ENCODE data around the gene MRPL53. TPM values are rescaled to one million over a fixed set of nuclear protein-coding genes. Genes with fewer than 3 reads are reported as not detected.

Gene MRPL53
- total and polyA plus RNA-seq, 2 of the 13 experiments (the other 11 are each of a cell fraction or from before 2014, with no cell fraction given) = 34.3 to 51.9 TPM

DNA sequence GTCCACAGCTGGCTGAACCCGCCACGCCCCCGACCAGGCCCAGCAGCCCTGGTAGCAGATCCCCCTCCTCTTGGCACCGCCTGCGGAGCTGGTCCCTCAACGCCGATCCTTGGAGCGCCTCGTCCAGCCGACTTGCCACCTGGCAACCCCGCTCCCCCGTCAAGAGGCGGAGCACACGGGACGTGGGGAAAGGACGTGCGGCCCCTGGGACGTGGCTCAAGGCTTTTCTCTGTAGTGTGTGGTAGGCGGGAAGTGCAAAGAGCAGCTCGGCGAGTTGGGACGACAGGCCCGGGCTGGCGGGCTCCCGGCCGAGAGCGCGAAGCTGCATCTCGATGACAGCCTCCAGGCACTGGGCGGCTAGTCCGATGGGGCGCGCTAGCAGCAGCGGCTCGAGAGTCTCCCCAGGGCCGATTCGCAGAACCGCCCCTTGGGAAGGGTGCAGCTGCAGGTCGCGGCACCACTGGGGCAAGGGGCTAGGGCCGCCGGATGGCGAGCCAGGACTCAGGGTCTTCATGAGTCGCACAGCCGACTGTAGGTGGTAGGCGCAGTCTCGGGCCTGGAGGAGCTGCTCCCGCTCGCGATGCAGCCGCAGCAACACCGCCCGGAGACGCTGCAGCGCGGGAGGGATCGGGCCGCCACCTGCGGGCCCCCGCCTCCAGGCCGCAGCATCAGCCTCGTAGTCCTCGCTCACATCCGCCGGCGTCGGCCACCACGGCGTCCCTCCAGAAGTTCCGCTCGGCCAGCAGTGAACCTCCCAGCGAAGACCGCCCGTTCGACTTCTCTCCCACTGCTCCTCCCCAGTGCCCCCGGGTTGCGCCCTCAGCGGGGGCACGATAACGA is 9.7 kb upstream of the MRPL53 start:
- Histone ChIP-seq H2AFZ (ENCODE audit: low read length) (no peak overlapping the region), H3K36me3 (replicated peaks in 1 of 2; ENCODE audit: control insufficient read depth in 1 of 2, insufficient read depth in 2 of 2, low read length in 2 of 2) (peaks cover 2 to 14% of the 10 kb centered on the region in 2 experiments; a peak in 4 of 5 replicates), H3K27me3 (ENCODE audit: control insufficient read depth in 1 of 2, insufficient read depth in 2 of 2, low read length in 2 of 2) (no peaks in the 10 kb centered on the region; a peak in 1 of 5 replicates), H4K20me1 (ENCODE audit: insufficient read depth, low read length) (no peaks in the 10 kb centered on the region), H3K4me2 (ENCODE audit: low read depth, low read length) (peak overlapping the region; percentile 78), H3K9me3 (ENCODE audit: low read length) (no peaks in the 10 kb centered on the region), H3K79me2 (ENCODE audit: insufficient read depth, low read length) (peaks cover 48% of the 10 kb centered on the region), H3K4me3 (replicated peaks in 1 of 3; ENCODE audit: insufficient read depth in 1 of 3, low read depth in 2 of 3, low read length in 3 of 3) (peak overlapping the region; percentile 82 to 87 (median 83)), H3K9ac (ENCODE audit: insufficient read depth, low read depth, low read length) (peak overlapping the region; percentile 91), H3K4me1 (ENCODE audit: insufficient read depth, low read length) (peaks cover 71% of the 10 kb centered on the region), H3K27ac (ENCODE audit: extremely low read length, insufficient read depth, low read length) (peak overlapping the region; percentile 89)
- WGBS (ENCODE audit: low lambda C conversion rate) = 1% methylated on average over 49 of the region's 80 CpGs
- intact Hi-C loops (cut with micrococcal nuclease; ENCODE audit: unreplicated experiment) = no loop called here
- DNase-seq (ENCODE audit: low spot score) = no peak
- in situ Hi-C loops (cut with HindIII; ENCODE audit: extremely low pct_ligation_motif_present, low pct_unique_long_range_greater_than_20kb) = loop anchor here (5.0 kb wide), 1 partner anchor 100 kb away; no protein-coding TSS in a partner anchor
- no peak for FAIRE-seq
- ChIA-PET CTCF (ENCODE audit: low intra/inter-chr PET ratio, low total read pairs) (interaction anchor here (1.0 to 2.4 kb wide), 7 partner anchors 17 to 105 kb away, joined by 3 to 20 read pairs (median 10); partner anchors contain the start of genes AUP1, HTRA2, INO80B and MOGS), POLR2A (interaction anchor here (0.6 to 20.6 kb wide), 21 partner anchors 7 to 358 kb away, joined by 3 to 795 read pairs (median 13); partner anchors contain the start of genes AUP1, C2orf81, DQX1 and HTRA2)
- peak; percentile 57 for ATAC-seq
- TSS peak; percentile 76 for BruUV-seq (replicated peaks)
- TF ChIP-seq KLF11 (CRISPR knock-in tag; IDR thresholded peaks at IDR 0.05) (no peak; the same call in 1 of the 2 replicates), ZMYM2 (CRISPR knock-in tag; IDR thresholded peaks at IDR 0.05) (no peak), KLF9 (CRISPR knock-in tag; IDR thresholded peaks at IDR 0.05; ENCODE audit: low read depth) (0 out of 2 replicates have a peak, but pooled peaks have one; percentile 26), NCOA5 (CRISPR knock-in tag; IDR thresholded peaks at IDR 0.05) (peak; percentile 32; the same call in 1 of the 2 replicates), ATF7 (IDR thresholded peaks at IDR 0.05) (no peak), ATF7 (CRISPR knock-in tag; IDR thresholded peaks at IDR 0.05) (peak; percentile 61), SAFB2 (CRISPR knock-in tag; IDR thresholded peaks at IDR 0.05; ENCODE audit: borderline replicate concordance, low read depth) (peak; percentile 46; the same call in 1 of the 2 replicates), TRAFD1 (CRISPR knock-in tag; IDR thresholded peaks at IDR 0.05; ENCODE audit: borderline replicate concordance) (no peak), TAF15 (IDR thresholded peaks at IDR 0.05; ENCODE audit: low read depth, low read length, poor library complexity, severe bottlenecking) (peak; percentile 86), ZNF776 (CRISPR knock-in tag; IDR thresholded peaks at IDR 0.05) (peak; percentile 73; the same call in 1 of the 2 replicates), DR1 (CRISPR knock-in tag; IDR thresholded peaks at IDR 0.05) (peak; percentile 38; the same call in 1 of the 2 replicates), HOXA9 (CRISPR knock-in tag; IDR thresholded peaks at IDR 0.05; ENCODE audit: borderline replicate concordance) (peak; percentile 73), ZNF446 (CRISPR knock-in tag; IDR thresholded peaks at IDR 0.05) (peak; percentile 21; the same call in 1 of the 2 replicates), AKAP8 (CRISPR knock-in tag; IDR thresholded peaks at IDR 0.05) (peak; percentile 18; the same call in 1 of the 2 replicates), HNRNPLL (IDR thresholded peaks at IDR 0.05; ENCODE audit: low read depth, low read length, poor library complexity, severe bottlenecking) (peak; percentile 81), SMAD9 (CRISPR knock-in tag; IDR thresholded peaks at IDR 0.05) (peak; percentile 25; the same call in 1 of the 2 replicates)
- TF ChIP-seq, protein P1, sequence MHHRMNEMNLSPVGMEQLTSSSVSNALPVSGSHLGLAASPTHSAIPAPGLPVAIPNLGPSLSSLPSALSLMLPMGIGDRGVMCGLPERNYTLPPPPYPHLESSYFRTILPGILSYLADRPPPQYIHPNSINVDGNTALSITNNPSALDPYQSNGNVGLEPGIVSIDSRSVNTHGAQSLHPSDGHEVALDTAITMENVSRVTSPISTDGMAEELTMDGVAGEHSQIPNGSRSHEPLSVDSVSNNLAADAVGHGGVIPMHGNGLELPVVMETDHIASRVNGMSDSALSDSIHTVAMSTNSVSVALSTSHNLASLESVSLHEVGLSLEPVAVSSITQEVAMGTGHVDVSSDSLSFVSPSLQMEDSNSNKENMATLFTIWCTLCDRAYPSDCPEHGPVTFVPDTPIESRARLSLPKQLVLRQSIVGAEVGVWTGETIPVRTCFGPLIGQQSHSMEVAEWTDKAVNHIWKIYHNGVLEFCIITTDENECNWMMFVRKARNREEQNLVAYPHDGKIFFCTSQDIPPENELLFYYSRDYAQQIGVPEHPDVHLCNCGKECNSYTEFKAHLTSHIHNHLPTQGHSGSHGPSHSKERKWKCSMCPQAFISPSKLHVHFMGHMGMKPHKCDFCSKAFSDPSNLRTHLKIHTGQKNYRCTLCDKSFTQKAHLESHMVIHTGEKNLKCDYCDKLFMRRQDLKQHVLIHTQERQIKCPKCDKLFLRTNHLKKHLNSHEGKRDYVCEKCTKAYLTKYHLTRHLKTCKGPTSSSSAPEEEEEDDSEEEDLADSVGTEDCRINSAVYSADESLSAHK (CRISPR knock-in tag; IDR thresholded peaks at IDR 0.05; ENCODE audit: borderline replicate concordance) = 0 out of 2 replicates have a peak, but pooled peaks have one; percentile 15
- TF ChIP-seq, protein P2, sequence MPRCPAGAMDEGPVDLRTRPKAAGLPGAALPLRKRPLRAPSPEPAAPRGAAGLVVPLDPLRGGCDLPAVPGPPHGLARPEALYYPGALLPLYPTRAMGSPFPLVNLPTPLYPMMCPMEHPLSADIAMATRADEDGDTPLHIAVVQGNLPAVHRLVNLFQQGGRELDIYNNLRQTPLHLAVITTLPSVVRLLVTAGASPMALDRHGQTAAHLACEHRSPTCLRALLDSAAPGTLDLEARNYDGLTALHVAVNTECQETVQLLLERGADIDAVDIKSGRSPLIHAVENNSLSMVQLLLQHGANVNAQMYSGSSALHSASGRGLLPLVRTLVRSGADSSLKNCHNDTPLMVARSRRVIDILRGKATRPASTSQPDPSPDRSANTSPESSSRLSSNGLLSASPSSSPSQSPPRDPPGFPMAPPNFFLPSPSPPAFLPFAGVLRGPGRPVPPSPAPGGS (CRISPR knock-in tag; IDR thresholded peaks at IDR 0.05) = peak; percentile 91

Measured in HepG2 (cell line).